ENCODE data around the gene MYO16.

MYO16 gene

GRCh38 chr13:109126891-109127641 lies 497.7 kb downstream of the MYO16 start:
- no peak for DNase-seq (ENCODE audit: low read depth)

GRCh38 chr13:109128121-109128520 lies 498.7 kb downstream of the MYO16 start:
- DNase-seq (ENCODE audit: low read depth): no peak

- DNase-seq (ENCODE audit: low read depth): no peak
Observed at GRCh38 chr13:109130093-109130835, 500.9 kb downstream of the MYO16 start.

- no peak for DNase-seq (ENCODE audit: low read depth)
Observed at GRCh38 chr13:109131698-109132257, 502.4 kb downstream of the MYO16 start.

GRCh38 chr13:109135018-109135417 lies 505.6 kb downstream of the MYO16 start:
- DNase-seq (ENCODE audit: low read depth): no peak

- no peak for DNase-seq (ENCODE audit: low read depth)
Observed at GRCh38 chr13:109136873-109137272, 507.5 kb downstream of the MYO16 start.

- DNase-seq (ENCODE audit: low read depth): no peak
Observed at GRCh38 chr13:109139346-109139745, 509.9 kb downstream of the MYO16 start.

GRCh38 chr13:109140054-109140453 lies 510.6 kb downstream of the MYO16 start:
- no peak for DNase-seq (ENCODE audit: low read depth)

- no peak for DNase-seq (ENCODE audit: low read depth)
Observed at GRCh38 chr13:109140479-109141349, 511.3 kb downstream of the MYO16 start.

- DNase-seq (ENCODE audit: low read depth): no peak
Observed at GRCh38 chr13:109141706-109142105, 512.3 kb downstream of the MYO16 start.

GRCh38 chr13:109144693-109145437 lies 515.5 kb downstream of the MYO16 start:
- DNase-seq (ENCODE audit: low read depth): no peak

GRCh38 chr13:109145631-109146030 lies 516.2 kb downstream of the MYO16 start:
- DNase-seq (ENCODE audit: low read depth): no peak

- DNase-seq (ENCODE audit: low read depth): no peak
Observed at GRCh38 chr13:109146393-109146792, 517.0 kb downstream of the MYO16 start.

GRCh38 chr13:109146912-109147647 lies 517.7 kb downstream of the MYO16 start:
- DNase-seq (ENCODE audit: low read depth): no peak

- DNase-seq (ENCODE audit: low read depth): no peak
Observed at GRCh38 chr13:109148243-109148642, 518.8 kb downstream of the MYO16 start.

GRCh38 chr13:109150696-109151095 lies 521.3 kb downstream of the MYO16 start:
- no peak for DNase-seq (ENCODE audit: low read depth)

- DNase-seq (ENCODE audit: low read depth): no peak
Observed at GRCh38 chr13:109151255-109151654, 521.8 kb downstream of the MYO16 start.

- no peak for DNase-seq (ENCODE audit: low read depth)
Observed at GRCh38 chr13:109151696-109152095, 522.3 kb downstream of the MYO16 start.

- DNase-seq (ENCODE audit: low read depth): no peak
Observed at GRCh38 chr13:109152311-109152820, 523.0 kb downstream of the MYO16 start.

- DNase-seq (ENCODE audit: low read depth): no peak
Observed at GRCh38 chr13:109152941-109153340, 523.5 kb downstream of the MYO16 start.

GRCh38 chr13:109154146-109154545 lies 524.7 kb downstream of the MYO16 start:
- no peak for DNase-seq (ENCODE audit: low read depth)
